Hair follicle dermal papilla cell (primary cell): ENCODE measurements around the gene LIAS. TPM values are rescaled to one million over a fixed set of nuclear protein-coding genes. Genes with fewer than 3 reads are reported as not detected.

Experiments
- small RNA-seq: library from RNA; depleted of rRNA; stranded (forward); fragments of <200 nt; gene quantifications from one replicate; pipeline ENCODE3, GENCODE V24; 2012
- total RNA-seq: library from RNA; depleted of rRNA; stranded (reverse); fragments of >200 nt; gene quantifications from 2 replicates; pipeline ENCODE4 v1.2.3, GENCODE V29; 2012

The LIAS gene
- 4.5 and 5.1 TPM in 2 replicates for total RNA-seq

DNA sequence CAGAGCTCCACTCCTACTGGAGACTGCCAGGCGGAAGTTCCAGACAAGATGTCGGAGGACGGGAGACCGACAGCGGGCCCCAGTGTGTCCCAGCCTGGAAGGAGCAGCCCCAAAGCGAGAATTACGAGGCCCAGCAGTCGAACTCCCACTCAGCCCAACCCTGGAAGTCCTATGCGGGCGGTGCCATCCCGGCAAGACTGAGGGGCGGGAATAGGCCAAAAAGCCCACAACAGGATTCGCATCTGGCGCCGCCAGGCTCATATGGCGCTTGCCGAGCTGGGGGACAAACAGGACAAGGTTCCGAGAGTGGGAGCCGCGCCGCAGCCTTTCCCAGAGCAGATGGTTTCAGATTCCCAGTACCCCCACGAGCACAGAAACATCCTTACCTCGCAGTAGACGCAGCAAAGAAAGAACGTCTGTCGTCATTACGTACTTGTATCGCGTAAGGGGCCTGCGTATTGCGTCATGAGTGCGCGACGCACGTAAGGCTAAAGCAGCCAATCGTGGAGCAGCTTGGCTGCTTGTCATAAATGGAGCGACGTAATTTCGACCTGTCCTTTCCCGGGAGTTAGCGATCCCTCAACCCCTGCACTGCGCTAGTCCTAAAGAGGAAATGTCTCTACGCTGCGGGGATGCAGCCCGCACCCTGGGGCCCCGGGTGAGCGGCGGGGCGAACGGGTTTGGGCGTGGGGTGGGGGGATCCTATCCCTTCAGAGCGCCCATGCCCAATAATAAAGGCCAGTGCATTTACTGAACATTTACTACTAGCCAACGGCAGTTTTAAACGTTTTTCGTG lies at the start of gene LIAS, which contains the start of gene RPL9:
LIAS (plus strand) TSS at position 552 of the 796 bp plus-strand sequence; CDS start at position 614, 62 bp downstream.
RPL9 (minus strand) TSS at position 418 of the 796 bp plus-strand sequence. CDS start 483 bp downstream, outside the sequence.

DNA sequence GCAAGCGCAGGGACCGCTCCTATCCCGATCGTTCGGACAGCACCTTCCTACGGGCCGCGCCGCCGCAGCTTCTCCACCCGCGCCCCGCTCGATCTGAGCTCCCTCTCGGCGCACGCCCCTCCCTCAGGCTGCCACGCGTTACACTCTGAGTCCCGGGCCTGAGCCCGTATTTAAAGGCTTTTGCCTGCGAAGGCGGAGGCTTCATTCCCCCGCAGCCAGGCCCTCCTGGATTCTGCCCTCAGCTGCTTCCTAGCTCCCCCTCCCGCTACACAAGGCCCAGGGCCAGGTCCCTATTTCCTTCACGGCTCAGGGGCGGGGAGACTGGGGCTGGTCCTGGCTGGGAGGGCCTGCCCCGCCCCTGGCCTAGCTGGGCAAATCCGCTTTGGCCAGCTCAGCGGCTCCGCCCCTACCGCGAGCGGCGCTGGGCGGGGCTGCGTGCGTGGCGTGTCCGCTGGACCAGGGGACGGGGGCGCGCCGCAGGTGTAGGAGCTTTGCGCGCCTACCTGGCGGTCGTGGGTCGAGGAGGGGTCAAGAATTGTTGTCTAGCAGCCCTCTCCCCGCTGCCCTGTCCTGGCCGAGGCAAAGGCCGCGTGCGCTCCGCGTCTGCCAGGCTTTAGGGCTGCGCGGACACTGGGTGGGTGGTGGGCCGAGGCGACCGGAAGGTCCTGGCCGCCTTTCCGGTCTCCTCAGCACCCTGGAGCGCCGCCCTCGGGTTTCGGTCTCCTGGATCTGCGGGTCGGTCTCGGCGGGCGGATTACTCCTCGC lies 68.6 kb downstream of the LIAS start, which contains the start of gene UGDH:
UGDH (minus strand) TSS at position 144 of the 765 bp plus-strand sequence. CDS start 5,927 bp downstream, outside the sequence.

Small RNAs within 50 kb of the gene (small RNA-seq; reads per million reads assigned to genes)
- gene MIR5591 (not detected), gene RF00019 (not detected)

Other genes with a start within 250 kb of the LIAS start
- gene RFC1, start 92.7 kb upstream of the LIAS start, total RNA-seq = 31.3 and 35.9 TPM in 2 replicates
- not detected in 2 replicates for gene KLB, start 52.1 kb upstream of the LIAS start, total RNA-seq
- gene RPL9, start 134 bp upstream of the LIAS start, total RNA-seq = 1,470 and 1,613 TPM in 2 replicates
- gene UGDH, start 68.4 kb downstream of the LIAS start, total RNA-seq = 175 and 179 TPM in 2 replicates
- gene SMIM14, start 179.8 kb downstream of the LIAS start, total RNA-seq = 48.0 and 56.3 TPM in 2 replicates
- gene UBE2K, start 239.1 kb downstream of the LIAS start, total RNA-seq = 18.2 and 20.6 TPM in 2 replicates